ENCODE data around the gene FANCM.

The FANCM gene

GRCh38 chr14:45156067-45156466, 20.3 kb downstream of the FANCM start:
- no peaks in the 10 kb centered on the region for H3K36me3 ChIP-seq

DNA sequence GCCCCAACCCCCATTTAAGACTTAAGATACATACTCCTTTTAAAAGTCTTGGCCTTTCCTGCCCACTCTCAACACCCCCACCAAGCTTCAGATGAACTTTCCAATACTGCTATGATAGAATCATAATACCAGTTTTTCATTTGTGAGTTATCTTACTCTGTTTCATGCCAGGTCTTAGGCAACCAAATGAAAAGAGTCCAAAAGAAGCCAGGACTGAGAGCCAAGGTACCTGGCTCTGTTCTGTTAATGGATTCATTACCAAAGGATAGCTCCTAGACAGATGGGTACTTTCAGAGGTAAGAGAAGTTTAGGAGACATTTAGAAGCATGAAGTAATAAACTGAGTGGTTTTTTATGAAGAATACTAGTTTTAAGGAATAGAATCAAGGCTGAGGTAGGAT, 34.2 kb downstream of the FANCM start:
- no peak overlapping the region for H3K4me3 ChIP-seq (ENCODE audit: low read depth in 1 of 2, low read length in 1 of 2)
- H3K4me1 ChIP-seq (ENCODE audit: control insufficient read depth in 1 of 2, insufficient read depth in 1 of 2, low read depth in 1 of 2, low read length in 1 of 2) = no peaks in the 10 kb centered on the region
- H3K27me3 ChIP-seq = no peaks in the 10 kb centered on the region
- no peak overlapping the region for H3K27ac ChIP-seq
- no peaks in the 10 kb centered on the region for H3K9me3 ChIP-seq
- peaks cover 10% of the 10 kb centered on the region for H3K36me3 ChIP-seq
- TF ChIP-seq, protein P1, sequence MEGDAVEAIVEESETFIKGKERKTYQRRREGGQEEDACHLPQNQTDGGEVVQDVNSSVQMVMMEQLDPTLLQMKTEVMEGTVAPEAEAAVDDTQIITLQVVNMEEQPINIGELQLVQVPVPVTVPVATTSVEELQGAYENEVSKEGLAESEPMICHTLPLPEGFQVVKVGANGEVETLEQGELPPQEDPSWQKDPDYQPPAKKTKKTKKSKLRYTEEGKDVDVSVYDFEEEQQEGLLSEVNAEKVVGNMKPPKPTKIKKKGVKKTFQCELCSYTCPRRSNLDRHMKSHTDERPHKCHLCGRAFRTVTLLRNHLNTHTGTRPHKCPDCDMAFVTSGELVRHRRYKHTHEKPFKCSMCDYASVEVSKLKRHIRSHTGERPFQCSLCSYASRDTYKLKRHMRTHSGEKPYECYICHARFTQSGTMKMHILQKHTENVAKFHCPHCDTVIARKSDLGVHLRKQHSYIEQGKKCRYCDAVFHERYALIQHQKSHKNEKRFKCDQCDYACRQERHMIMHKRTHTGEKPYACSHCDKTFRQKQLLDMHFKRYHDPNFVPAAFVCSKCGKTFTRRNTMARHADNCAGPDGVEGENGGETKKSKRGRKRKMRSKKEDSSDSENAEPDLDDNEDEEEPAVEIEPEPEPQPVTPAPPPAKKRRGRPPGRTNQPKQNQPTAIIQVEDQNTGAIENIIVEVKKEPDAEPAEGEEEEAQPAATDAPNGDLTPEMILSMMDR (IDR thresholded peaks at IDR 0.05) = no peak

More at GRCh38 chr14:45156067-45156466, 20.3 kb downstream of the FANCM start:
- Histone ChIP-seq H3K27ac (no peak overlapping the region), H3K4me1 (ENCODE audit: control insufficient read depth in 1 of 2, insufficient read depth in 1 of 2, low read depth in 1 of 2, low read length in 1 of 2) (peaks cover 0 to 9% of the 10 kb centered on the region in 2 experiments), H3K4me3 (ENCODE audit: low read depth in 1 of 2, low read length in 1 of 2) (no peak overlapping the region), H3K27me3 (no peaks in the 10 kb centered on the region), H3K9me3 (no peaks in the 10 kb centered on the region)
- TF ChIP-seq, protein P1 (IDR thresholded peaks at IDR 0.05) = no peak

DNA sequence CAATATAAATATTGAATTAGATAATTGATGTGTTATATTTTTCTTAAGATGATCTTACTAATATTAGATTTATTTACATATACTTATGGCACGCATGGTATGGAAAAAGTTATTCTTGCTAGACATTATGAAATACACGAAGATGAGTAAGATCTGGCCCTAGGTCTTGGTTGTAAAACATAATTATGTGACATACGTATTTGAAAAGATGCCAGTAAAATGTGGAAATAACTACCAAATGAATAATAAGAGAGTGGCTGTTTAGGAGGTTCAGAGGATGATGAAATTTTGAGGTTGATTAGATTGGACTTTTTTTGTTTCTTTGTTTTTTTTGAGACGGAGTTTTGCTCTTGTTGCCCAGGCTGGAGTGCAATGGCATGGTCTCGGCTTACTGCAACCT, 41.3 kb downstream of the FANCM start:
- Histone ChIP-seq H3K27me3 (no peaks in the 10 kb centered on the region), H3K4me3 (ENCODE audit: low read depth in 1 of 2, low read length in 1 of 2) (no peak overlapping the region), H3K9me3 (no peaks in the 10 kb centered on the region), H3K4me1 (ENCODE audit: control insufficient read depth in 1 of 2, insufficient read depth in 1 of 2, low read depth in 1 of 2, low read length in 1 of 2) (peaks cover 0 to 7% of the 10 kb centered on the region in 2 experiments), H3K36me3 (peaks cover 10% of the 10 kb centered on the region), H3K27ac (no peak overlapping the region)
- TF ChIP-seq, protein P1 (IDR thresholded peaks at IDR 0.05) = no peak

GRCh38 chr14:45181329-45181728, 45.6 kb downstream of the FANCM start:
- Histone ChIP-seq H3K27me3 (no peaks in the 10 kb centered on the region), H3K4me1 (ENCODE audit: control insufficient read depth in 1 of 2, insufficient read depth in 1 of 2, low read depth in 1 of 2, low read length in 1 of 2) (peaks cover 0 to 7% of the 10 kb centered on the region in 2 experiments), H3K27ac (no peak overlapping the region), H3K9me3 (no peaks in the 10 kb centered on the region), H3K36me3 (no peaks in the 10 kb centered on the region), H3K4me3 (ENCODE audit: low read depth in 1 of 2, low read length in 1 of 2) (no peak overlapping the region)
- TF ChIP-seq, protein P1 (IDR thresholded peaks at IDR 0.05) = no peak

- H3K36me3 ChIP-seq = no peaks in the 10 kb centered on the region
- H3K27ac ChIP-seq = no peak overlapping the region
- TF ChIP-seq, protein P1 (IDR thresholded peaks at IDR 0.05) = no peak
These were observed 46.1 kb downstream of the FANCM start for GRCh38 chr14:45181806-45182205.

More at GRCh38 chr14:45181806-45182205, 46.1 kb downstream of the FANCM start:
- no peaks in the 10 kb centered on the region for H3K27me3 ChIP-seq
- no peak overlapping the region for H3K4me3 ChIP-seq (ENCODE audit: low read depth in 1 of 2, low read length in 1 of 2)
- H3K9me3 ChIP-seq = no peaks in the 10 kb centered on the region
- peaks cover 0 to 7% of the 10 kb centered on the region in 2 experiments for H3K4me1 ChIP-seq (ENCODE audit: control insufficient read depth in 1 of 2, insufficient read depth in 1 of 2, low read depth in 1 of 2, low read length in 1 of 2)
